CD4-positive, alpha-beta T cell treated with Interferon gamma for 1 hour (primary cell): ENCODE measurements around the gene ADGRL3.
"Not testable (repeated sequence)": the region's sequence is repeated elsewhere in the genome, so short reads cannot be mapped to it uniquely, and the experiment has no call there.

ENCODE experiments used
- DNase-seq: peaks from one replicate; pipeline ENCODE4 v3.0.0-alpha.2; 2020

ADGRL3 gene

DNA sequence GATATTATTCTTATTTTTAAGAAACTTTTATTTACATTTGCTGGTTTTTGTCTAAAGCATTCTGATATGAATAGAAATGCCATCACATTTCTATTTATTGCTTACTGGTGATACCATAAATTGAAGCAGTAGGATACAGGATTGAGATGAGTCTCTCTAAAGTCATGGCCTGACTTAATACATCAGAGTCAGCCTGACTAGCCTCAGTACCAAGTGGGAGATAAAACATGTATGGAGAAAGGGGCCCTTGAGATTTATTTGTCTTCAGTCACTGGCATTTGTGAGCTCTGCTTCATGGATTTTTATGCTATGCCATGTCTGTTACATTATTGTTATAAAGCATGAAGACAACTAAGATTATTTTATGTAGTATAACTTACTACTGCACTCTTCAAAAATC lies 465.5 kb downstream of the ADGRL3 start:
- no peak for DNase-seq

DNA sequence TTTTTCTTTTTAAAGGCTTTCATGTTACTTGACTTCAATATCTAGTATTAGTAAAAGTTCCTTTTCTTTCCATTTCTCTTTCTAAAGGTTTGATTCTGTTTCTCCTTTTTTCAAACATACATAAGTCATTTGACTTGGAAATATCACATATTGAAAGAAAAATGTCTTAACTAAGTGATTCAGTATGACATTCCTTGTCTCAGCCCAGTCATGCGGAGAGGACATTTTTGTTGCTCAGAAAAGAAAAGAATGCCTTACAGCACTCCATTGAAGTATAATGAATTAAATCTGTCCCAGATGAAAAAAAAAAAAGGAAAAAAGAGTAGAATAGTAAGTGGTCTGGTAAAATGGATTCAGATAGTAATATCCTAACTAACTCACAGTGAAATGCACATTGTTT lies 466.1 kb downstream of the ADGRL3 start:
- DNase-seq: no peak

DNA sequence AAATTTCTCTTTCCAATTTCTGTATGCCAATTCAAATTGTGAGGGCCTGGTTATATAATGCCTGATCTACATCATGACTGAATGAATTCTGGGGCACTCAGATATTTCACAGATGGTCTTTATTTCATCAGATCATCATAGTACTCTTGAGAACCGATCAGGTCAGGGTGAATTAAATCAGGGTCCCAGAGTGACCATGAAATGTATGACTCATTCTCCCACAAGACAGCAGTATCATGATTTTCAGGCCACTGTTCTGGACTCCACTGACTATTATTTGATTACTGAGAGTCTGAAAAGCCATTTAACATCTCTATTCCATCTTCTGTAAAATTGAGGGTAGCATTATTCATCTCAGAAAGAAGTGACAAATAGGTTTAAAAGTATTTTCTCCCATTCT lies 471.5 kb downstream of the ADGRL3 start:
- DNase-seq: no peak

DNA sequence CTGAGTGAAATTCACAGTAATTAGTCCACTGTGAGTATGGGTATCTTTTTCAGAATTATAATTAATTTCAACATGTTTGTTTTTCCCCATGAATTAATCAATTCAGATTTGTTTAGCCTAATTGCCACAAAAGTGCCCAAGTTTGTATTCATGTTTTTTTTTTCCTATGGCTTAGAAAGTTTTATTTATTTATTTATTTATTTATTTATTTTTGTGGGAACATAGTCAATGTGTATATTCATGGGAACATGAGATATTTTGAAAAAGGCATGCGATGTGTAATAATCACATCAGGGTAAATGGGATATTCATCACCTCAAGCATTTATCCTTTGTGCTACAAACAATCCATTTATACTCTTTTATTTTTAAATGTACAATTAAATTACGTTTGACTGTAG lies 475.3 kb downstream of the ADGRL3 start:
- no peak for DNase-seq

DNA sequence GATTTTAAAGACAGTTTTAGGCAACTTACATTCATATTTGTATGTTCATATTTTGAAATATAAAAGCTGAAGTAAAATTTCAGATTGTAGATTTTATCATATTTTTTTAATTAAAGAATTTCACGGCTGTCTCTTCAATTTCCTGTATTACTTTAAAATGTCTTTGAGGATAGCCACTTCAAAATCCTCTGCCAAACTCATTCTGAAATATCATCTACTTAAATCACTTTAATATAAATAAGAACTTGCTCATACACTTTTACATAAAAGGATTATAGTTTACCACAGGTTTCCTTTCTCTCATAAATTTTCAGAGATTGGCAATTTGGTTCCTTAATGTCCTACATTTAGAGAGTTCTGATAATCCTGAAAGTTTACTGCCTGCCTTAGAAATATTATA lies 478.2 kb downstream of the ADGRL3 start:
- no peak for DNase-seq

DNA sequence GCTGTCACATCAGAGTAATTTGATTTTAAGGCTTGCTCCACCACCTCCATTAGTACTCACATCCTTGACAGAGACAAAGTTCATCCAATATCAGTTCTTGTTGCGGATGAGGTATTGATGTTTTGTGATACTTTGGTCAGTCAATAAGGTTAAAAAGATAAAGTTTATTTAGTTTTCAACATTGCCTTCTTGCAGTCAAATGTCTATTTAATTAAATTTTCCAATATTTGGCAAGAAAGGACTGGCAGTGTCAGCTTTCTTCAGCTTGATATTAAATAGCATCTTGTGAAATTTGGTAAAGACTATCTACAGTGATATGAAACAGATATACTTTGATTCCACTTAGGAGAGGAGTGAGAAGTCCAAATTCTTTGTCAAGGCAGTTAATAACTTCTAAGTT lies 493.4 kb downstream of the ADGRL3 start:
- DNase-seq: no peak

DNA sequence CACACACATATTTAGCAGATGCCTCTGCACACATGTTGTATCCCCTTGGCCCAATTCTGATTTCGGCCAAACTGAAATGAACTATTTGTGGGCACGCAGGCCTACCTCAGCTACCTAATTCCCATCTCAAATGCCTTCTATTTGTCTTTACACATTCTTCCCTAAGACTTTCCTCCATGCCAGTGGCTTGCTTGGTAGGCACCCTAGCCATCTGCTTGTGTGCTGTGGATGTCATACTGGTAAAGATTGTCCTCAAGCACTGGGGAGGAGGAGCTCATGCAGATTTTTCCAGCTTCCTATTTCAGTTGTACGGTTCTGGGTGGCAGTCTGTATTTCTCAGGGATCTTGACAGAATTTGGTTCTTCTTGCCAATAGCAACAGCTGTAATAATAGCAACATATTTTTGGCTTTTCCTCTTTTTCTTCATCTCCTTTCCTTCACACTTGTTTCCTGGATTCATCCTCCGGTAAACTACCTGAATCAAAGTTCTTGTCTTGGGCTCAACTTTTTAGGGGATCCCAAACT lies 514.3 kb downstream of the ADGRL3 start:
- no peak for DNase-seq

DNA sequence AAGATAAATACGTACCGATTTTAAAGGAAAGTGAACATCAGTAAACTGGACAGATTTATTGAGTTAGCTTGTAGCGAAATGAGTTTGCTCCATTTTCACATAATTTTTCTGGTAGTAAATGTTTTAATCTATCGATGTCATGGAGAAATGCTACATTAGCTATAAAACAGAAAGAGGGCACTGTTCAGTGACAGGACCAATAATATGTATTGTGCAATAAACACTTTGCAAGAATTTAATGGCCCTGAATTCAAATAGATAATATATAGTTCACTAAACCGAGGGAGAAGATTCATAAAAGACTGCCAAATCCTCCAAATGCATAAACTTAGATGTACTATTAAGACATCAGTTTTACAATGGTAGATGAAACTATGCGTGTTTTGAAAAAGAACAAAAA lies 516.3 kb downstream of the ADGRL3 start:
- DNase-seq: no peak

DNA sequence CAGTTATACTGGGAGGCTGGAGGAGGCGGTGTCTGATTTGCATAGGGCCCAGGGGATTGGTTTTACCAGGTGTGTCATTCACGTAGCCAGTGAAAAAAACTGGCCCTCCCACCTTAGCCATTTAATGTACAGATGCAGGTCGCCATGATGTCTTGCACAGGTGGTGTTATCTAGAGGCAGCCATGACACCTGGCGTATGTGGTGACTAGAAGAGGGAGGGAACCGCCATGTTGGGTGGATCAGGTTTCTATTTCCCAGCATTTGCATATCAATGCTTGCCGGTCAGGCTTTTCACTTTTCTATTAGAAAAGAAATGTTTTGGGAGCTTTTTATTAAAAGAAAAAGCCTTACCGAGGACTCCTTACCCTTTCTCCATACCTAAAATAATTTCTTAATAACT lies 523.4 kb downstream of the ADGRL3 start:
- DNase-seq: no peak

DNA sequence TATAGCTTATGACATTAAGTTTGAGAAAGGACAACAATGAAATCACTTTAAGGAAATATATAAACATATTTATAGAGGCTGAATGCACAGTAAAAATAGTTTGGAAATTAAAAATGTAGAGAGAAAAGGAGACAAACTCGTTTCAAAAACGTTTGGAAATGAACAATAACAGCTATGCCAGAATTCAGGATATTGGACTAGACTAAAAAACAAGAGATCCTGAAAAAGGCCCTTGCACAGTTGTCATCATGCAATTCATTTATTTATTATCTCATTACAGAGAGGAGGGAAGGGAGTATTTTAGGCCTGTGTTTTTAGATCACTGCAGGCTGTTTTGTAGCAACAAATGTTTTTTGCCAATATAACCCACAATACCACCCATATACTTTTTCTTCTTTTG lies 527.2 kb downstream of the ADGRL3 start:
- no peak for DNase-seq

DNA sequence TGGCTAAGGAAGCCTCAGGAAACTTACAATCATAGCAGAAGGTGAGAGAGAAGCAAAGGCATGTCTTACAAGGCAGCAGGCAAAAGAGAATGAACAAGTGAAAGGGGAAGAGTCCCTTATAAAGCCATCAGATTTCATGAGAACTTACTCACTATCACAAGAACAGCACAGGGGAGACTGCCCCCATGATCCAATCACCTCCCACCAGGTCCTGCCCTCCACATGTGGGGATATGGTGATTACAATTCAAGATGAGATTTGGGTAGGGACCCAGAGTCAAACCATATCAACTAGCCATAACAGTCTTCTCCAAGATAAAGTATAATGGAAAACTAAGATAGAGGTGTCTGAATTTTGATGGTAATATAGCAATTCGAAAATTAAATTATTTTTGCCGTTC lies 534.3 kb downstream of the ADGRL3 start:
- no peak for DNase-seq

DNA sequence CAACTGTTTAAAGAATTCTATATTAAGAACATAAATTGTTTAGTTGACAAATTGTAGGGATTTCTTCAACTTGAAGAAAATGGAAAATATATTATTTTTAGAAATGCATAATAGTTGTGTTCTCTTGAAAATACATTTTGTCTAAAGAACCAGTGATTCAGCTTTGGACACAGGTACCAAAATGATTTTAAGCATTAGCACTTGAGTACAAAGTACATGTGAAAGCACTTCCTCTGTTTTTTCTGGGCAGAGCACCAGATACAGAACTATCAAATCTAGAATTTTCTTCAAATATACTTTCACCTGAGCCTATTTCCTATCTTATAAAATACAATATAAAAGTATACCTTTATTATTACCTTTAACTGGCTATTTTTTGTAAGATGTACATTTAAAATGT lies 539.8 kb downstream of the ADGRL3 start:
- no peak for DNase-seq

DNA sequence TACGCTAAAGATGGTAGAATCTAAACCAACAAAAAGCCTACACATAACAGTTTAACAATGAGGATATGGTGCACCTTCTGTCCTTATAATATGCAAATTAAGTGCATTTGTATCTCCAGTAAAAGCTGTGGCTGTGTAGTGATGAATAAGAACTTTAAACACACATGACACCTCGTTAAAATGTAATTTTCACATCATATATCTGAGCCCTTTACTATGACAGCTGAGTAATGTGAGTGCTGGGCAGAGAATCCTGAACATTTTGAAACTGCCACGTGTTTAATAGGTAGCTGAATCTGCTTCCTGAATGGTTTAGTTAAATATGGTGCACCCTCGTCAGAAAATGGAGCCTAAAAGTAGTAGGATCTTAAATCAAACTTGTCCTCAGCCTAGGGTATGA lies 540.8 kb downstream of the ADGRL3 start:
- DNase-seq: no peak

DNA sequence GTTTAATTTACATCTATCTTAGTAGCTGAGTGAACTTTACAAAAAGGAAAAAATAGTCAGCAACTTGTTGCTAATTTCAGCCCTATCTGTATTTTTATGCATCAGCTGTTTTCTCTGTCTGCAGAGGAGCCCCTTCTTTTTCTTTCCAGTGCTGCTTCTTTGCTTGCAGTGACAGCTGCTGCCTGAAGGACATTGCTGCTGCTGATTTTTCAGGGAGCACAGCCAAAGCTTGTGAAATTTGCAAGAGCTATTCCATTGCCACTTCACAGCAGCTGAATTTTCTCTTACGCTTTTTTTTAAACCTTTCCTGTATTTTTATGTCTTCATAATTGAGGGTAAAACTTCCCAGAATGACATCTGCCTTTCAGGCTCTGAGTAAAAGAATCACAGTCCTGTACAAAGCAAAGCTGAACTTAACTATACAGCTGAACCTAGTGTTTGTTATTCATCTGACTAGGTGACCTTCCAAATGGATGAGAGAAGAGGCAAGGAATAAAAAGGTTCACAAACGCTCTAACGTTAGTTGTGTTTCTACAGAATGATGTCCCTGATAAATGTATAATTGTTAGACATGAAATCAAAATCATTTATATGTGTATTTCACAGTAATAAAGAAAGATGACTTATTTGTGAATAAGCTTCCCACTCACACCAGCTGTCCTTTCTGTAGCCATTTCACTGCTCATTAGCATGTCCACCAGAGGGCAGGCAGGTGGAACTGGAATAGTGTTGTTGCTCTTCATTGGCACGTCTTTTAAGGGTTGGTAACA lies 541.4 kb downstream of the ADGRL3 start:
- no peak for DNase-seq

DNA sequence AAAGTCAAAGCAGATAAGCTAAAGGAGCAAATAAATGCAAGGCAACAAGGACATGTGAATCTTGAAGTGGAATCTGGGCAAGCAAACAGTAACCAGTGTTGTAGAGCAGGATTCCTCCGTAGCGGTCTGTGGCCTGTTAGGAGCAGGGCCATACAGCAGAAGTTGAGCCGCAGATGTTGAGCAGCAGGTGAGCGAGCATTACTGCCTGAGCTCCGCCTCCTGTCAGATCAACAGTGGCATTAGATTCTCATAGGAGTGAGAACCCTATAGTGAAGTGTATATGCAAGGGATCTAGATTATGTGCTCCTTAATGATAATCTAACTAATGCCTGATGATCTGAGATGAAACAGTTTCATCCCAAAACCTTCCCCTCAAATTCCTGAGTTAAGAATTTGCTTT lies 550.7 kb downstream of the ADGRL3 start:
- no peak for DNase-seq

DNA sequence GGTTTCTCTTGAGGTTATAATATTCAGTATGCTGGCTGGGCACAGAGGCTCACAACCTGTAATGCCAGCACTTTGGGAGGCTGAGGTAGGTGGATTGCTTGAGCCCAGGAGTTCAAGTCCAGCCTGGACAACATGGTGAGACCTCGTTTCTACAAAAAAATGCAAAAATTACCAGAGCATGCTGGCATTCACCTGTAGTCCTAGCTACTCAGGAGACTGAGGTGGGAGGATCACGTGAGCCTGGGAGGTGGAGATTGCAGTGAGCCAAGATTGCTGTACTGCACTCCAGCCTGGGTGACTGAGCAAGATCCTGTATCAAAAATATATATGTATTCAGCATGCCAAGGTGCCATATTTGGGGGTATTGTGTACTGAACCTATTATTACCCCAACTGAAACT lies 552.5 kb downstream of the ADGRL3 start:
- no peak for DNase-seq

DNA sequence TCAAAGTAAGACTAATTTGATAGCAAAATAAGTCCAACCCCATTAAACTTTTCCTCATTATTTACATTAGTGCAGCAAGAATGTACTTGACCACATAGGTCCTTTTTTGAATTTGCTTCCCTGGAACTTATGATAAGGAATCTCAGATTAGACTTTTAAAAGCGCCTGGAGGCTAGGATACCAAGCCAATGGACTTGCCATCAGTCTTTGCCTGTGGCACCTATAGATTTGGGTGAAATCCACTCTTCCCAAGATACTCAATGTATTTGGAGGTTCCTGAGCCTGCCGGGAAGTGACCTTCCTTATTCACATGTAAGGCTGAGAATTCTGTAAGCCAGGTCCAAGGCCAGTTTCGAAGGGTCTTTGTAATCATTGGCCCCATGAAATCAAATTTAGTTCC lies 553.6 kb downstream of the ADGRL3 start:
- DNase-seq: no peak

DNA sequence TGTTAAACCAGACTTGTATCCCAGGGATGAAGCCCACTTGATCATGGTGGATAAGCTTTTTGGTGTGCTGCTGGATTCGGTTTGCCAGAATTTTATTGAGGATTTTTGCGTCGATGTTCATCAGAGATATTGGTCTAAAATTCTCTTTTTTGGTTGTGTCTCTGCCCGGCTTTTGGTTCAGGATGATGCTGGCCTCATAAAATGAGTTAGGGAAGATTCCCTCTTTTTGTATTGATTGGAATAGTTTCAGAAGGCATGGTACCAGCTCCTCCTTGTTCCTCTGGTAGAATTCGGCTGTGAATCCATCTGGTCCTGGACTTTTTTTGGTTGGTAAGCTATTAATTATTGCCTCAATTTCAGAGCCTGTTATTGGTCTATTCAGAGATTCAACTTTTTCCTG lies 556.8 kb downstream of the ADGRL3 start:
- not testable (repeated sequence) for DNase-seq

DNA sequence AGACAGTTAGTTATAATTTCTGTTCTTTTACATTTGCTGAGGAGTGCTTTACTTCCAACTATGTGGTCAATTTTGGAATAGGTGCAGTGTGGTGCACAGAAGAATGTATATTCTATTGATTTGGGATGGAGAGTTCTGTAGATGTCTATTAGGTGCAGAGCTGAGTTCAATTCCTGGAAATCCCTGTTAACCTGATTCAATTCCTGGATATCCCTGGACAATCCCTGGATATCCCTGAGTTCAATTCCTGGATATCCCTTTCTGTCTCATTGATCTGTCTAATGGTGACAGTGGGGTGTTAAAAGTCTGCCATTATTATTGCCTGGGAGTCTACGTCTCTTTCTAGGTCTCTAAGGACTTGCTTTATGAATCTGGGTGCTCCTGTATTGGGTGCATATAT lies 557.9 kb downstream of the ADGRL3 start:
- not testable (repeated sequence) for DNase-seq

DNA sequence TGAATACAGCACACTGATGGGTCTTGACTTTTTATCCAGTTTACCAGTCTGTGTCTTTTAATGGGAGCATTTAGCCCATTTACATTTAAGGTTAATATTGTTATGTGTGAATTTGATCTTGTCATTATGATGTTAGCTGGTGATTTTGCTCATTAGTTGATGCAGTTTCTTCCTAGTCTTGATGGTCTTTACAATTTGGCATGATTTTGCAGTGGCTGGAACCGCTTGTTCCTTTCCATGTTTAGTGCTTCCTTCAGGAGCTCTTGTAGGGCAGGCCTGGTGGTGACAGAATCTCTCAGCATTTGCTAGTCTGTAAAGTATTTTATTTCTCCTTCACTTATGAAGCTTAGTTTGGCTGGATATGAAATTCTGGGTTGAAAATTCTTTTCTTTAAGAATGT lies 558.5 kb downstream of the ADGRL3 start:
- not testable (repeated sequence) for DNase-seq

DNA sequence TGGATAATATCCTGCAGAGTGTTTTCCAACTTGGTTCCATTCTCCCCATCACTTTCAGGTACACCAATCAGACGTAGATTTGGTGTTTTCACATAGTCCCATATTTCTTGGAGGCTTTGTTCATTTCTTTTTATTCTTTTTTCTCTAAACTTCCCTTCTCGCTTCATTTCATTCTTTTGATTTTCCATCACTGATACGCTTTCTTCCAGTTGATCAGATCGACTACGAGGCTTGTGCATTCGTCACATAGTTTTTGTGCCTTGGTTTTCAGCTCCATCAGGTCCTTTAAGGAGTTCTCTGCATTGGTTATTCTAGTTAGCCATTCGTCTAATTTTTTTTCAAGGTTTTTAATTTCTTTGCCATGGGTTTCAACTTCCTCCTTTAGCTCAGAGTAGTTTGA lies 559.1 kb downstream of the ADGRL3 start:
- DNase-seq: not testable (repeated sequence)

DNA sequence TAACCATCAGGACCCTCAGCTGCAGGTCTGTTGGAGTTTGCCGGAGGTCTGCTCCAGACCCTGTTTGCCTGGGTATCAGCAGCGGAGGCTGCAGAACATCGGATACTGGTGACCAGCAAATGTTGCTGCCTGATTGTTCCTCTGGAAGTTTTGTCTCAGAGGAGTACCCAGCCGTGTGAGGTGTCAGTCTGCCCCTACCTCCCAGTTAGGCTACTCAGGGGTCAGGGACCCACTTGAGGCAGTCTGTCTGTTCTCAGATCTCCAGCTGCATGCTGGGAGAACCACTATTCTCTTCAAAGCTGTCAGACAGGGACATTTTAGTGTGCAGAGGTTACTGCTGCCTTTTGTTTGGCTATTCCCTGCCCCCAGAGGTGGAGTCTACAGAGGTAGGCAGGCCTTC lies 559.8 kb downstream of the ADGRL3 start:
- not testable (repeated sequence) for DNase-seq

DNA sequence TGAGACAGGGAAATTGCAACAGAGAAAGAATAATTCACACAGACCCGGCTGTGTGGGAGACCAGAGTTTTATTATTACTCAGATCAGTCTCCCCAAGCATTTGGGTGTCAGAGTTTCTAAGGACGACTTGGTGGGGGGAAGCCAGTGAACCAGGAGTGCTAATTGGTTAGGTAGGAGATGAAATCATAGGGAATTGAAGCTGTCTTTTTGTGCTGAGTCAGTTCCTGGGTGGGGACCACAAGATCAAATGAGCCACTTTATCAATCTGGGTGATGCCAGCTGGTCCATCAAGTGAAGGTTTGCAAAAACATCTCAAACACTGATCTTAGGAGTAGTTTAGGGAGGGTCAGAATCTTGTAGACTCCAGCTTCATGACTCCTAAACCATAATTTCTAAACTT lies 560.7 kb downstream of the ADGRL3 start:
- no peak for DNase-seq

DNA sequence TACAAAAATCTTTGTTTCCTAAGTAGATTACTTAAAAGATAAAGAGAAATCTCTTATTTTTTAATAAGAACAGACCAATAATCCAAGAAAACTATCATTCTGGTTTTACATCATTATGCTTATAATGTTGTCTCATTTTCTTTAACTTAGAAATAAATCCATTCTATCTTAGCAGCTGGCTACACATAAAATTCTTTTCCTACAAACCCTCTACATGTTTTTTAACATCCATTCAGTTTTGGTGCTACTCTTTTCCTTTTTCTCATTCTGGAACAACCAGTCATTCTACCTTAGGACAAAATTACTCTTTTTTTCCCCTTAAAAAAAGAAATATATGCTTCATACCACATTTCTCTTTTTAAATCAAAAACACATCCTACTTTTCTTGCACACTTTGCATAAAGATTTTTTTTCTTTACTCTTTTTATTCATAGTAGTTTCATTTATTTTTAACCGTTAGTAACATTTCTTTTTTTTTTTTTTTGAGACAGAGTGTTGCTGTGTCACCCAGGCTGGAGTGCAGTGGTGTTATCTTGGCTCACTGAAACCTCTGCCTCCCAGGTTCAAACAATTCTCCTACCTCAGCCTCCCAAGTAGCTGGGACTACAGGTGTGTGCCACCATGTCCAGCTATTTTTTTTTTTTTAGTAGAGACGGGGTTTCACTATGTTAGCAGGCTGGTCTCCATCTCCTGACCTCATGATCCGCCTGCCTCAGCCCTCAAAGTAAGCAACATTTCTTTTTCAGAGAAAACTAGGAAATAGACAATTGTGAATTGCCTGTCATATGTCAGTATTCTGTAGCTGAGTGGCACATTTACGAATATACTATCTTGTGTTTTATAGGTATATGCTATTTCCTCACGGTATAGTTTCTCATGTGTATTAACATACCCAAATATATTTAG lies 562.8 kb downstream of the ADGRL3 start:
- no peak for DNase-seq
